GM18511 (cell line): ENCODE results near the gene CD81.
"Not testable (repeated sequence)": the region's sequence is repeated elsewhere in the genome, so short reads cannot be mapped to it uniquely, and the experiment has no call there.

ENCODE experiments used
- ATAC-seq: cut with Tn5 transposase; IDR thresholded peaks from one replicate; pipeline ENCODE4 v1.9.1; 2021; ENCODE audit warnings: mild to moderate bottlenecking, moderate library complexity; ENCODE audit not compliant: unreplicated experiment

CD81 gene, protein sequence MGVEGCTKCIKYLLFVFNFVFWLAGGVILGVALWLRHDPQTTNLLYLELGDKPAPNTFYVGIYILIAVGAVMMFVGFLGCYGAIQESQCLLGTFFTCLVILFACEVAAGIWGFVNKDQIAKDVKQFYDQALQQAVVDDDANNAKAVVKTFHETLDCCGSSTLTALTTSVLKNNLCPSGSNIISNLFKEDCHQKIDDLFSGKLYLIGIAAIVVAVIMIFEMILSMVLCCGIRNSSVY

DNA sequence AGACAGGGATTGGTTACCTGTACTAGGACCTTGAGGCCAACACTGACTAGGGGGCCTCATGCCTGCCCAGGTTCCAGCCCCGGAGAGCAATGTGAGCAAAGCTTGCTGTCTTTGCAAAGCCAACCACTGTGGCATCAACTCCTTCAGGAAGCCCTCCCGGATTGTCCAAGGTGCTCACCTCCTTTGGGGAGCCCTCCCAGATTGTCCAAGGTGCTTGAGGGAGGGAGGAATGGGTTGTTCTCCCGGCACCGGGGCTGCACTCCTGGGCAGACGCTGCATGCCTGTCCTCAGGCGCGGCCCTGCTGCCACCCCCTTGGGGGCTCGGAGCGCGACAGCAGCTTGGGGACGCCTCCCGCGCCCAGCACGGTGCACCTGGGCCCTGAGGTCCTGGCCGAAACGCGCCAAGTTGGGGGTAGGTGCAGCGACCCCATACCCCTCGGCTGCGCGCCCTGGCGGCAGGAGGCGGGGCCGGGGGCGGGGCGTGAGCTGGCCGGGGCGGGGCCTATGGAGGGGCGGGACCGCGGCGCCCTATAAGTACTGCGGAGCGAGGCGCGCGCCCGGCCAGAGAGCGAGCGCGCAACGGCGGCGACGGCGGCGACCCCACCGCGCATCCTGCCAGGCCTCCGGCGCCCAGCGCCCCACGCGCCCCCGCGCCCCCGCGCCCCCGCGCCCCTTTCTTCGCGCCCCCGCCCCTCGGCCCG, at the start of gene CD81:
Gene CD81, plus strand, starts transcription at position 560 of the 701 bp plus-strand sequence. CDS start 240 bp downstream, outside the sequence.
- peak; percentile 45 for ATAC-seq

DNA sequence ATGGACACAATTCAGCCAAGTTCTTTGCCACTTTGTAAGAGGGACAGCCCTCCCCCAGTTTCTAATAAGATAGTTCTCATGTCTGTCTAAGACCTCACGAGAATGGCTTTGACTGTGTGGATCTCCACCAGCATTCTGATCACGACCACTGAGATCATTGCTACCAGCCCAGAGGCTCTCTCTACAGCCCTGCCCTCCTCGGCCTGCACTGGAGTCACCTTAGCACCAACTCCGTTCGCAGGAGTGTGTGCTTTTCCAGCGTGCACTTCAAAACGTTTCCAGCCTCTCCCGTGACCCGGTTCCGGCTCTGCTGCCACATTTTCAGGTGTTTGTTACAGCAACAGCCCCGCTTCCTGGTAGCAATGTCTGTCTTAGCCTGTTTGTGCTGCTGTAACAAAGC, 49.1 kb upstream of the CD81 start:
- ATAC-seq: no peak

DNA sequence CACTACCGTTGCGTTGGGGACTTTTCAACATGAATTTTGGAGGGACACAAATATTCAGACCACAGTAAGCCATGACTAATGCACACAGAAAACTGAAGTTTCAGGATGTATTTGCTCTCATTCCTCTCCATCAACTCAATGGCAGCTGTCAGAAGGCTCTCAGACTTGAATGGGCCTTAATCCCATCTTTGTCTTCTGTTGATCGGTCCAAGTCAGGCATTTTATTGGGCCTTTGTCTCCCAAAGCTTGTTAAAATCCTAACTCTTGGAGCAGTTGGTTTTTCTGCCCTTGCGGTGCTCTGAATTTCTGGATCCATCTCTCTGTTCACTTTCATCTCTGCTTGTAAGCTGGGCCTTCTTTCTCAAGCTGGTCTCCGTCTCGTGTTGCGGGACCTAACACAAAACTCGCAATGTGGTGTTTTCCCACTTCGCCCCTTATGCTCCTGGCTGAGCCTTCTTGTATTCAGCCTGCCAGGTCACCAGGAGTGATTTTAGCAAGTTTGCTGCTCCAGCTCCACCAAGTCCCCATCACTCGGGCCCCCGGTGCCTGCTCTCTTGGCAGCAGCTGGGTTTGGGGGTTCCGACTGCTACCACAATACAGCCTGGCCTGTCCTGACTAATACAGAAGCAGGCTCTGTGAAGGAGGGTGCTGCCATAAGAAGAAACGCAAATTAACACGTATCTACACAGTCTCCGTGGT, 48.3 kb upstream of the CD81 start:
- no peak for ATAC-seq

DNA sequence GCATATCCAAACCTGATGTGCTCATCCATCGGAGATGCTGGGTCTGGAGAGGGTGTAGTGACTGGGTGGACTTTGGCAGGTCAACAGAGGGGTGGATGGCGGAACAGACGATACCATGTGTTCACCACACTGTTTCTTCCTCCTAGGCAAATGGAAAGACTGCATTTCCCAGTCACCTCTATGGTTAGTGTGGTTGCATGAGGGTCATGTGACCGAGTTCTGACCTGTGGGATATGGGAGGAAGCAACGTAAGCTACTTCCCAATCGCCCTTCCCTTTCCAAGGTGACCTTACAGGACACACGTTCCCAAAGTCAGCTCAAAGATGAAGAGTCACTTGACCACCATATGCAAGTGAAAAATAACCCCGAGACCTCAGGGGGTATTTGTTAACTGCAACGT, 47.6 kb upstream of the CD81 start:
- no peak for ATAC-seq

DNA sequence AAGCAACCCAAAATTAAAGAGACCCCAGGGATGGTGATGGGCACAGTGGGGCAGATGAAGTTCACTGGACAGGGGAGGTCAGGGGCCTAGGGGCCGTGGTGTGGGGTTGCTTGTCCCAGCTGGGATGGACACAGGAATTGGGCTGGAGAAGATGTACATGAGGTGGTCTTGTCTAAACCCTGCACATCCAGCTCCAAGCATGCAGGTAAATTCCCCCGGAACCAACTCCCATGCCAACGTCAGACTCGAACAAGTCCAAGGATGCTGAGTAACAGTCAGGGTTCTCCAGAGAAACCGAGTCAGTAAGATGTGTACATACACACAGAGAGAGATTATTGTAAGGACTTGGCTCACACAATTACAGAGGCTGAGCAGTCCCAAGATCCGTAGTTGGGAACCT, 46.4 kb upstream of the CD81 start:
- ATAC-seq: no peak

DNA sequence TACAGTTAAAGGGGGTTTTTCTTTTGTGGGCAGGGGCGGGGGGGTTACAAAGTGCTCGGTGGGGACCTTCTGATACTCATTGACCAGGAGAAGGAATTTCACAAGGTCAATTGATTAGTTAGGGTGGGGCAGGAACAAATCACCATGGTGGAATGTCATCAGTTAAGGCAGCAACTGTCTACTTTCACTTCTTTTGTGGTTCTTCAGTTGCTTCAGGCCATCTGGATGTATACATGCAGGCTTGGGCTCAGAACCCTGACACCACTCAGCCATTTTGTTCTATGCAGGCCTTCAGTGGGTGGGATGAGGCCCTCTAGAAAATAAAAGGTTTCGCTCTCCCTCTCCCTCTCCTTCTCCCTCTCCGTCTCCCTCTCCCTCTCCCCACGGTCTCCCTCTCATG, 45.7 kb upstream of the CD81 start:
- ATAC-seq: no peak

DNA sequence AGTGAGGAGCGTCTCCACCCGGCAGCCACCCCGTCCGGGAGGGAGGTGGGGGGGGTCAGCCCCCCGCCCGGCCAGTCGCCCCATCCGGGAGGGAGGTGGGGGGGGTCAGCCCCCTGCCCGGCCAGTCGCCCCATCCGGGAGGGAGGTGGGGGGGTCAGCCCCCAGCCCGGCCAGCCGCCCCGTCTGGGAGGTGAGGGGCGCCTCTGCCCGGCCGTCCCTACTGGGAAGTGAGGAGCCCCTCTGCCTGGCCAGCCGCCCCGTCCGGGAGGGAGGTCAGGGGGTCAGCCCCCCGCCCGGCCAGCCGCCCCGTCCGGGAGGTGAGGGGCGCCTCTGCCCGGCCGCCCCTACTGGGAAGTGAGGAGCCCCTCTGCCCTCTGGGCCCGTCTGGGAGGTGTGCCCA, 44.5 kb upstream of the CD81 start:
- ATAC-seq: not testable (repeated sequence)

DNA sequence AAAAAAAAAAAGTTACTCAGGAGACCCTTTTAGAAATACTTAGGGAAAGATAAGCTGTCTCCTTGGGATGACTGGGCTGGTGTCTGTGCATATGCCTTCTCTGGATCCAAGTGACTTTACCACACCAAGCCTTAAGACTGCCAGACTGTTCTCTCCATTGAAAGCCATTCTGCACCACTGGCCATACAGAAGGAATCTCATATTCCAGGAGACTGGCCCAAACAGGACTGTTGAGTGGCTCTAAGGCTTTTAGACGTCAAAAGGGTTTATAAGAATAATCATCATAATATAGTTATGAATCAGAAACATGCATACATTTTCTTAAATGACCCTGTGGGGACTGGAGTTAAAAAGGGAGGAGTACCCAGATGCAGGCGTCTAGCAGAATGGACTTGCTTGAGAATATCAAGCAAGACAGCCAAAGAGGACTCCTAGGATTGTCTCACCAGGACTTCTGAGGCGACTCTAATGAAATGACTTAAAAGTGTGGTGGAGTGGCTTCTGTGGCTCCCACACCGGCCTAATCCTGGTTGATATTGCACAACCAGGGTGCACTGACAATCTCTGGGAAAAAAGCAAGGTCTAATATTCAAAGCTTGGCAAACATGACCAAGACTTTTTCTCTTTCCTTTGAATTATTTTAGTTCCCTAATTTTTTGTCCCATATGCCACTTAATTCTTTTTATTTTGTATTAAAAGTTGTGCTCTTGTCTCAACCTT, 43.5 kb upstream of the CD81 start:
- not testable (repeated sequence) for ATAC-seq

DNA sequence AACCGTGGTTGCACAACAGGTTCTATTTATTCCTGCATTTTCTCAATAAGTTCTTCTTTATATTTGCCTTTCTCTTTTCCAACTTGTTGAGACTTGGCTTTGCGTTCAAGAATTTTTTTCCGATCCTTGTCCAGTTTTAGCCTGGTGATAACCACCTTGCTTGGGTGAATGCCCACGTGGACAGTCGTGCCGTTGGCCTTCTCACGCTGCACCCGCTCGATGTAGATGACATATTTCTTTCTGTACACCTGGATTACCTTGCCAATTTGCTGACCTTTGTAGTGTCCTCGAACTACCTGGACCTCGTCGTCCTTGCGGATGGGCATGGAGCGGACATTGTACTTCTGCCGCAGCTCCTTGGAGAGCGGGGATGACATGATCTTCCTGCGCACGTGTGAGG, 41.8 kb upstream of the CD81 start:
- not testable (repeated sequence) for ATAC-seq

DNA sequence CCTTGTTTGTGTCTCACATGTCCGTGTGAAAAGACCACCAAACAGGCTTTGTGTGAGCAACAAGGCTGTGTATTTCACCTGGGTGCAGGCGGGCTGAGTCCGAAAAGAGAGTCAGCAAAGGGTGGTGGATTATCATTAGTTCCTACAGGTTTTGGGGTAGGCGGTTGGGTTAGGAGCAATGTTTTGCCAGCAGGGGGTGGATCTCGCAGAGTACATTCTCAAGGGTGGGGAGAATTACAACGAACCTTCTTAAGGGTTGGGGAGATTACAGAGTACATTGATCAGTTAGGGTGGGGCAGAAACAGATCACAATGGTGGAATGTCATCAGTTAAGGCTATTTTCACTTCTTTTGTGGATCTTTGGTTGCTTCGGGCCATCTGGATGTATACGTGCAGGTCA, 38.4 kb upstream of the CD81 start:
- ATAC-seq: not testable (repeated sequence)

DNA sequence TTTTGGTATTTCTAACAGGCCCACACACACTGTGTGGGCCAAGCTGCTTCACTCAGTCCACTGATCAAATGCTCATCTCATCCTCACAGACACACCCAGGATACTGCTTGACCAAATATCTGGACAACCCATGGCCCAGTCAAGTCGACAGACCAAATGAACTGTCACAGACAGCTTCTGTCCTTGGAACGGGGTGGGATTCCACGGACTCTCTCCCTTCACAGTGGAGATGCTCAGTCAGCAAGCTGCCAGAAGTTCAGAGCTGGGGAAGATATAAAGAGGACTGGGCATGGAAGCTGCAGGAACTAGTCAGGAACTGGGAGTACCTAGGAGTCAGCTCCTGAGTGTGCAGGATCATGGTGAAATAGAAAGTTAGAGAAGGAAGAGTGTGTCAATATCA, 34.6 kb upstream of the CD81 start:
- ATAC-seq: no peak

DNA sequence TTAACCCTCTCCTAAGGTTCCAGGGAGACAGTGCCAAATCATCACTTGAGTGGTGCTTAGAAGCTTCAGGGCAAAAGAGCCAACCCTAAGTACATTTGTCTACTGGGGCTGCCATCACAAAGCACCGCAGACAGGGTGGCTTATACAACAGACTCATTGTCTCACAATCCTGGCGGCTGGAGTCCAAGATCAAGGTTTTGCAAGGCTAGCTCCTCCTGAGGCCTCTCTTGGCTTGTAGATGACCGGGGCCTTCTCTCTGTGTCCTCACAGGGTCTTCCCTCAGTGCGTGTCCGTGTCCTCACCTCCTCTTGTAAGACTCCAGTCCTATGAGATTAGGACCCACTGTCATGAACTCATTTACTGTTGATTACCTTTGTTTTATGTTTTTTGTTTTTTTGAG, 34.1 kb upstream of the CD81 start:
- no peak for ATAC-seq

DNA sequence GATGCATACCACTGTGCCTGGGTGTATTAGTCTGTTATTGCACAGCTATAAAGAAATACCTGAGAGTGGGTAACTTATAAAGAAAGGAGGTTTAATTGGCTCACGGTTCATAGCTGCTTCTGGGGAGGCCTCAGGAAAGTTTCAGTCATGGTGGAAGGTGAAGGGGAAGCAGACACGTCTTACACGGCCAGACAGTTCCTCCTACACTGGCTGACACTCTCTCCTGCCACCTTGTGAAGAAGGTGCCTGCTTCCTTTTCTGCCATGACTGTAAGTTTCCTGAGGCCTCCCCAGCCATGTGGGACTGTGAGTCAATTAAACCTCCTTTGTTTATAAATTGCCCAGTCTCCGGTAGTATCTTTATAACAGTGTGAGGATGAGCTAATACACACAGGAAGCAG, 33.6 kb upstream of the CD81 start:
- no peak for ATAC-seq

DNA sequence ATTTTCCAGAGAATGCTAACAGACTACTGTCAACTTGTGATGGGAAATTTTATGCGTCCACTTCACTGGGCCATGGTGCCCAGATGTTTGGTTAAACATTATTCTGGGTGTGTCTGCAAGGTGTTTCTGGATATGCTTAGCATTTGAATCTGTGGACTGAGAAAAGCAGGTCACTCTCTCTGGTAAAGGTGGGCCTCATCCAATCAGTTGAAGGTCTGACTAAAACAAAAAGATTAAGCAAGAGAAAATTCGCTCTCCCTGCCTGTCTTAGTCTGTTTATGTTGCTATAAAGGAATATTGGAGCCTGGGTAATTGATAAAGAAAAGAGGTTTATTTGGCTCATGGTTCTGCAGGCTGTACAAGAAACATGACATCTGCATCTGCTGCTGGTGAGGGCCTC, 32.1 kb upstream of the CD81 start:
- ATAC-seq: no peak

DNA sequence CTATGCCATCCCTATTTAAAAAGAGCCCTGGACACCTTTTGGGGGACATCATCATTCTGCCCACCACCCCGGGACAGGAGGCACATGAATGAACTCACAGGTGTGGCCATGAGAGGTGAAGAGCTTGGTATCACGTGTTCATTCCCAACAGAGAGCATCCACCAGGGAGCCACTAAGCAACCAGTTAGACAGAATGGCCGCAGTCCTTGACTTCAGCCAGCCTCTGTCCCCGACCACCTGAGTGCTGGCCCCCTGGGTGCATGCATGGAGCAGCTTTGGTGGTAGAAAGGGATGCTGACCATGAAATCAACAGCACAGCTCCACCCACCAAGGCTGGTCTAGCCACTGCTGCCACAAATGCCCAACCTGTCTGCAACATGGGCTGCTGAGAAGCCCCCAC, 31.1 kb upstream of the CD81 start:
- no peak for ATAC-seq

DNA sequence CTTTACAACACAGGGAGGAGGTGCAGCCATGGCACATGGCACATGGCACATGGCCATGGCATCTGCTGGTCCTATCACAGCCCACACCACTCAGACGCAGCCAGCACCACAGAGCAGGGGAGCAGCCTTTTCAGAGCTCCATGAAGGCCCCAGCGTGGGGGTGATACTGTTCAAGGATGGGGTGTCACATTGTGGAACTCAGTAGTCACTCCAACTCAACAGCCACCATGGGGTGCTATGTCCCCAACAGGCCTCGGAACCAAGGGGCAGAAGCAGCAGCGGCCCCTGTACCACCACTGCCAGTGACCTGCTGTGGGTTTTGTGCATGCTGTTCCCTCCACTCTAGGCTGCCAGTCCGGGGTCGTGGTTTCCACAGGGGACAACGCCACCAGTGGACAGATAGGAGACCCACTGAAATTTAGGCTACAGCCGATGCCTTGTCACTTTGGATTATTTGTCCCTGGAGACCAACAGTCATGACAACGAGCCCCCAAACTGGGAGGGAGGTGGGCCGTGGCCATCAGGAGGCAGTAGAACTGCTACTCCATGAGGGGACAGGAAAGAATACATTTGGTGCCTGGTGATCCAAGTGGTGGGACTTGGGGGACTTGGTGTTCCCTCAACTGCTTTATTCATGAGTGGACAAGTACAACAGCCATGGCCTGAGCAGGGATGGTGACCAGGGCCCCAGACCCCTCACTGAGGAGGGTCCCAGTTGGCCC, 30.4 kb upstream of the CD81 start:
- no peak for ATAC-seq

DNA sequence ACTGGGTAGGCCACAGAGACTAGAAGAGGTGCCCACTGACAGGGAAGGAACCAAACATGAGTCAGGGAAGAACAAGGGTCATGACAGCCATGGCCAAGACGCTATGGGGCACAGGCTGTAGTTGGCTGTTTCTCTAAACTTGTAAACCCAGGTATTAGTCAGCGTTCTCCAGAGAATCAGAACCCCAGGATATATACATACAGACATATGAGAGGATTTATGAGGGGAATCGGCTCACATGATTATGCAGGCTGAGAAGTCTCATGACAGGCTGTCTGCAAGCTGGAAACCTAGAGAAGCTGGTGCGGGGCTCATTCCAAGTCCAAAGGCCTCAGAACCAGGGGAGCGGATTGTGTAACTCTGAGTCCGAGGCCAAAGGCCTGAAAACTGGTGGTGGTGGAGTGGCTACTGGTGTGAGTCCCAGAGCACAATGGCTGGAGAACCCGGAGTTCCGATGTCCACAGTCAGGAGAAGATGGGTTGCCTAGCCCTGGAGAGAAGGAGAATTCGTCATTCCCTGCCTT, 29.7 kb upstream of the CD81 start:
- no peak for ATAC-seq

DNA sequence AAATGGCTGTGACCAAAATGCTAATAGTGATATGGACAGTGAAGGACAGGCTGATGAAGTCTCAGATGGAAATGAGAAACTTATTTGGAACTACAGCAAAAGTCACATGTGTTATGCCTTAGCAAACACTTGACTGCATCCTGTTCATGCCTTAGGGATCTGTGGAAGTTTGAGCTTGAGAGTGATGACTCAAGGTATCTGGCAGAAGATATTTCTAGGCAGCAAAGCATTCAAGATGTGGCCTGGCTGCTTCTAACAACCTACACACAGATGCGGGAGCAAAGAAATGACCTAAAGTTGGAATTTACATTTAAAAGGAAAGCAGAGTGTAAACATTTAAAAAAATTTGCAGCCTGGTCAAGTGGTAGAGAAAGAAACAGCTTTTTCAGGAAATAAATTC, 28.1 kb upstream of the CD81 start:
- no peak for ATAC-seq

DNA sequence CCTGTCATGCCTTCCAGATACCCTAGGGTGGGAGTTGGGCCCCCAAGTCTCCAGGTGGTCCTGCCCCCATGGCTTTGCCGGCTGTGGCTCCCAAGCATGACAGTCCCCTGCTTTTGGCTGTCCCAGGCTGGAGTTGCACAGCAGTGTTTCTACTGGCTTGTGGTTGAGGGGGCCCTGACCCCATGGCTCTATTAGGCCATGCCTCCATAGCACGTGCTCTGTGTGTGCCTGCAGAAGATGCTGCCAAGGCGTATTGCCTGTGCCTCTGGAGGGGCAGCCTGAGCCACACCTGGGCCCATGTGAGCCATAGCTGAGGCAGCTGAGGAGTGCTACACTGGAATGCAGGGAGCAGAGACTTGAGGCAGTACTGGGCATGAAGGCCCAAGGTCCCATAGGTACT, 25.4 kb upstream of the CD81 start:
- ATAC-seq: no peak

DNA sequence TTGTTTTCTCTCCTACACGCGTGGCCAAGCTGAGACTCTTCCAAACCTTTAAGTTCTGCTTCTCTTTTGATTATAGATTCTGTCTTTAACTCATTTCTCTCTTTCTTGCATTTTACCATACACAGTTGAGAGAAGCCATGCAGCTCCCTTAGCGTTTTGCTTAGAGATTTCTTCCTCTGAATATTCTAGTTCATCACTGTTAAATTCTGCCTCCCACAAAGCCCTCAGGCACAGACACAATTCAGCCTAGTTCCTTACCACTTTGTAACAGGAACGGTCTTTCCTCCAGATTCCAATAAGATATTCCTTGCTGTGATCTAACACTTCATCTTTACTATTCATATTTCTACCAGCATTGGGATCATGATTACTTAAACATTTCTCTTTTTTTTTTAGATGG, 24.7 kb upstream of the CD81 start:
- ATAC-seq: no peak
